NCI-H2196 treated with DMSO at 0.1 percent for 48 hours (cell line): ENCODE data around the gene TSHB.
"Not testable (repeated sequence)": the region's sequence is repeated elsewhere in the genome, so short reads cannot be mapped to it uniquely, and the experiment has no call there.

Source experiments
- DNase-seq: peaks from one replicate; lab custom pipeline; 2025; ENCODE audit not compliant: unreplicated experiment; lab: John Stamatoyannopoulos, UW

Gene TSHB

GRCh38 chr1:115029526-115029925 is at the start of gene TSHB:
TSS of gene TSHB (plus strand) at chr1:115029826. CDS start at chr1:115033363, 3,537 bp downstream.
- no peak for DNase-seq

GRCh38 chr1:114982251-114982650 is 47.4 kb upstream of the TSHB start:
- no peak for DNase-seq

GRCh38 chr1:114986286-114986685 is 43.3 kb upstream of the TSHB start:
- no peak for DNase-seq

GRCh38 chr1:114988095-114988494 is 41.5 kb upstream of the TSHB start:
- no peak for DNase-seq

- no peak for DNase-seq
These were observed 31.9 kb upstream of the TSHB start for GRCh38 chr1:114997510-114998289.

GRCh38 chr1:115006191-115006590 is 23.4 kb upstream of the TSHB start:
- DNase-seq, result no peak

GRCh38 chr1:115012006-115012405 is 17.6 kb upstream of the TSHB start:
- DNase-seq, result no peak

GRCh38 chr1:115012434-115012833 is 17.2 kb upstream of the TSHB start:
- DNase-seq, result no peak

- no peak for DNase-seq
These were observed 15.8 kb upstream of the TSHB start for GRCh38 chr1:115013792-115014191.

- DNase-seq, result not testable (repeated sequence)
These were observed 10.1 kb upstream of the TSHB start for GRCh38 chr1:115019549-115019948.

GRCh38 chr1:115021145-115021544 is 8.5 kb upstream of the TSHB start:
- DNase-seq, result no peak

- no peak for DNase-seq
These were observed 6.0 kb upstream of the TSHB start for GRCh38 chr1:115023593-115023992.

- DNase-seq, result no peak
These were observed 2.0 kb downstream of the TSHB start for GRCh38 chr1:115031595-115031994.

GRCh38 chr1:115035652-115036051 is 6.0 kb downstream of the TSHB start:
- DNase-seq, result no peak

GRCh38 chr1:115036814-115037507 is 7.3 kb downstream of the TSHB start:
- DNase-seq, result no peak

- no peak for DNase-seq
These were observed 10.9 kb downstream of the TSHB start for GRCh38 chr1:115040501-115040900.

- no peak for DNase-seq
These were observed 12.0 kb downstream of the TSHB start for GRCh38 chr1:115041654-115042053.

GRCh38 chr1:115046751-115047150 is 17.1 kb downstream of the TSHB start:
- DNase-seq, result no peak

- no peak for DNase-seq
These were observed 22.2 kb downstream of the TSHB start for GRCh38 chr1:115051850-115052249.

GRCh38 chr1:115052454-115053083 is 22.9 kb downstream of the TSHB start:
- peak; percentile 59 for DNase-seq

- DNase-seq, result no peak
These were observed 26.8 kb downstream of the TSHB start for GRCh38 chr1:115056395-115056798.

- DNase-seq, result no peak
These were observed 28.1 kb downstream of the TSHB start for GRCh38 chr1:115057661-115058254.
